ENCODE measurements around the gene IL1RAPL2.
"Not testable (repeated sequence)": the region's sequence is repeated elsewhere in the genome, so short reads cannot be mapped to it uniquely, and the experiment has no call there.

IL1RAPL2 gene

DNA sequence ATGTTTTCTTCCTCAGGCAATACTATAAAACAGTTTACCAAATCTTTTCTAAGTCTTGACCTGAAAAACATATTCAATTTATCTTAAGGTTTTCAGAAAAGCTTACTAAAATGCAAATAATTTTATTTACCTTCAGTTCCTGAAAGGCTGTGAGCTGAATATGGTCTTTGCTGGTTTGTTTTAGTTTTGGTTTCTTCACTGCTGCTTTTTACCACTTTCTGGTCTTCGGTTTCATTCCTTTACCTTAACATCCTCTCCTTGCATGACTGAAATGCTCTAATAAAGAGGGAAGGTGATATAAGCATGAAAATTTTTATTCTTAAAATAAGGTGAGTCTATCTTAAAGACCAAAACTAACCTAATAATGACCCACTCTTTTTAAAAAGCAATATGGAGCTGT lies 1159.2 kb downstream of the IL1RAPL2 start:
- no peak for DNase-seq

DNA sequence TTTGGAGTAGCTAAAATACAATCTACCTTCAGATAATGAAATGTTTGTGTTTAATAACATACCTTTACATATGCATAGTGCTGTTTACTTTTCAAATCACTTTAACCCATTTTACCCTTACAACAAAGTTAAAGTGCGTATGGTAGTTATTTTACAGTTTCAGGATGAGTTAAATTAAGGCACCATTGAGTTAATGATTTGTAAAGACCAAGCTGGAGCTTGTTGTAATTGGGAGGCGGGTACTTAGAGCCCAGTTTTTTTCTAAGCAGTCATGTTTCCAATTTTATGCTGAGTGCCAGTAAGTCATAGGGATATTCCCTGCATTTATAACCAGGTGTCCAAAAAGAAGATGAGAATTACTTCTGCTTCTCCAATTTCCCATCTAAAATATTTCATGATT lies 1172.2 kb downstream of the IL1RAPL2 start:
- DNase-seq: no peak

DNA sequence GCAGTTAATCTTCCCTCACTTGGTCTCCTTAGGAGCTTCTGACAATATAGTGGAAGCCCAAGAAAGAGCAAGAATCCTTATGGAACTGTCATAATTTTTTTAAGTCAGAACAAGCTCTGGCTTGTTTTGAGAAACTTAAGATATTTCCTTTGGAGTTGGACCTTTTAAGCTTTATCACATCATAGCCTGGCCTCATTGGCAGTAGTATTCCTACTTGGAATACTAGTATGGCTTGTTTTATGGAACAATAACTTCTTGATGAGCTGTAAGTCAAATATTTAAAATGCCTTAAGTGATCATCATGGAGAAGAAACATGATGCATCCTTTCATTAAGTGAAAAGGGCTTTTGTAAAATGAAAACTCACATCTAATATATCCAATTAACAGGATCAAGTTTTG lies 1178.3 kb downstream of the IL1RAPL2 start:
- no peak for DNase-seq

DNA sequence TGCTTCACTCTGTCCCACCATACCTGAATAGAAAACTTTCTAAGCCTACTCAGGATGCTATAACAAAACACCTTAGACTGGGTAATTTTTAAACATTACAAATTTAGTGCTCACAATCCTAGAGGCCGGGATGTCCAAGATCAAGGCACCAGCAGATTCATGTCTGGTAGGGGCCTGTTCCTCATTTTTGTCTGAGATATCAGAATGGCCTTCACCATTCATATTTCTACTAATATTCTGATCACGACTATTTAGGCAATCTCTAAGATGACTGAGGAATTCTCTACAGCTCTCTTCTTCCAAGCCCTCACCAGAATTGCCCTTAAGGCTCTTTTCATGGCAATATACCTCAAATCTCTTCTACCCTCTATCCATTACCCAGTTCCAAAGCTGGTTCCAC lies 1178.9 kb downstream of the IL1RAPL2 start:
- no peak for DNase-seq

DNA sequence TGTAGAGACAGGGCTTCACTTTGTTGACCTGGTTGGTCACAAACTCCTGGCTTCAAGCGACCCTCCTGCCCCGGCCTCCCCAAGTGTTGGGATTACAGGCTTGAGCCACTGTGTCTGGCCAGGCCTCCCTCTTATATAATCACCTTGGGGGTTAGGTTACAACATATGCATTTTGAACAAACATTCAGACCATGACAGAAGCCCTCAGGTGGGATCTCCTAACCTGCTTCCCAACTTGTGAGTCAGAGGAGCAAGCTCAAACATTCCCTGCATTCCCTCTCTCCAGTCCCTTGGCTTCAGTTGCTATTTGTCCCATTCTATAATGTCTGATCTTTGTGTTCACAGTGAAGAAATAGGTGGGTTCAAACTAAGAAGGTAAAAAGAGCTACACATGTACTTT lies 1179.9 kb downstream of the IL1RAPL2 start:
- no peak for DNase-seq

DNA sequence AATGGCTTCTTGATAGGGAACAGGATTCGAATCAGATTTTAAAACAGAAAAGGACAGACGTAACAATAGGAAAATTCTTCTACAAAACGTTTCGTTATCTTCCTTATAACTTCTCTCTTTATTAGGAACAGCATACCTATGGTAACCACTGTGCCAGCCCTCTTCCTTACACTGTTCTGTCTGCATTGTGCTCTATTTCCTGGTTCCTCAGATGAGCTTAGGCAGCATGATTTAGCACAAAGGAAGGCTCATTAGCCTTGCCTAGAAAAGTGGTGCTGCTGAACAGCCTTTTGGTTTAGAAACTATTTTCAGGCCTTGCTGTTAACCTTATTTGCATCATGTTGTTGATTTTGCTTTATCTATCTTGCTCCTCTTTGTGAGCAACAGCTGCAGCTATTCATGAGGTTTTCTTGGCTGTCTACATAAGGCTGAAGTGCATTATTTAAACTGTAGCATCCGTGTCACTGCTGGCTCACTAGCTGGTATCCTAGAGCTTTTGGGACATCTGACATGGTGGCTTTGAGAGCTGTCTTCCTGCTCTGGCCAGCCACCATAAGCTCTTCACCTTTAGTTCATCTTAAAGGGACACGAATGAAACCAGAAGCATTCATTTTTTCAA lies 1186.4 kb downstream of the IL1RAPL2 start:
- no peak for DNase-seq

DNA sequence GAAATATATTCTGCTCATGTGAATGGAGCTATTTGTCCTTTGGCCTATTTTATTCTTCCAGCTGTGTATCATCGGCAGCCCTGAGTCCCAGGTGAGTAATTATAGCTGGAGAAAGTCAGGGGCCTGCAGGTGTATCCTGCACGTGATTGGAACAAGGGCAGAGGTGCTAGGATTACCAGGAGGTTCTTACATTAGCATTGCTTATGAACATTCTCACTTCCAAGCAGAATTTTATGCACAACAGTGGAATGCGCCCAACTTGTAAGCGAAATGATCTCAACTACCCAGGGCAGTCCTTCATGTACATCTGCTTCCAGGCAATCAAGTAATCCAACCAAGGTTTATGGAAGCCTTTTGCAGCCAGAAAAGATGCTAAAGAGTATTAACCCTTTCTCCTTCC lies 1187.4 kb downstream of the IL1RAPL2 start:
- DNase-seq: no peak

DNA sequence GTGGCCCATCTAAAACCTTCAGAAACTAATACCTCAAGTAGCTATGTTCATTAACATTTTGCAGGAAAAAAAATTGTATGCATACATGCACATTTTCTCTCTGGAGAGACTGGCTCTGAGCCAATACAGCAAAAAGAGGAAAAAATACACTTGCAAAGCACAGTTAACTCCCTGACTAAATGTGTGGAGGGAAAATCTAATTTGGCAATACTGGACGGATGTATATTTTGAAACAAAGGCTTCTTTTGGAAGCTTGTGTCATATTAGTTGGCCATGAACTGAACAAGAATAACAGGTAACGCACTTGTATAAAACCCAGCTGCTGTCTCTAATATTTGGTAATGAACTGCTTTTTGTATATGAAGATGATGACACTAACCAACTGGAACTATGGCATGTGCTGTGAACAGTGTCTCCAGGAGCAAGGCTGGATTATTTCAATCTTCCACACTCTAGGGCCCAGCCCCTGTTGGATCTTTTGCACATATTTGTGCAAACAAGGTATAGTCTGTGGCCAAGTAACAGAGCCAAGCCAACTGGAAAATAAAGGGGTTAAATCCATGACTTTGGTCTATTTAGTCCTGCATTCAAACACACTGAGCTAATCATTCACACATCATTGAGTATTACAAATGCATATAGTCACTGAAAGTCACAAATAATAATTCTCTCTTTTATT lies 1188.4 kb downstream of the IL1RAPL2 start:
- DNase-seq: no peak

DNA sequence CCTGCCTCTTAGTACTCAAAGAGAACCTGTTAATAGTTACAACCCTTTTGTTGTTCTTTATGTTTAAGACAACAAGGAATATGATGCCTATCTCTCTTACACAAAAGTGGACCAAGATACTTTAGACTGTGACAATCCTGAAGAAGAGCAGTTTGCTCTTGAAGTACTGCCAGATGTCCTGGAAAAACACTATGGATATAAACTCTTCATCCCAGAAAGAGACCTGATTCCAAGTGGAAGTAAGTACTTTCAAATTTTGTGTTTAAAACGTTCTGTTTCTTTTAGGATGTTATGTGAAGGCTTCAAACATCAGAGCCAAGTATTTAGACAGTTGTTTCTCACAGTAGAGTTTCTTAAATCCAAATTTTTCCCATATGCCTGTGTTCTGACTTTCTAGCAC lies 1189.1 kb downstream of the IL1RAPL2 start:
- no peak for DNase-seq

DNA sequence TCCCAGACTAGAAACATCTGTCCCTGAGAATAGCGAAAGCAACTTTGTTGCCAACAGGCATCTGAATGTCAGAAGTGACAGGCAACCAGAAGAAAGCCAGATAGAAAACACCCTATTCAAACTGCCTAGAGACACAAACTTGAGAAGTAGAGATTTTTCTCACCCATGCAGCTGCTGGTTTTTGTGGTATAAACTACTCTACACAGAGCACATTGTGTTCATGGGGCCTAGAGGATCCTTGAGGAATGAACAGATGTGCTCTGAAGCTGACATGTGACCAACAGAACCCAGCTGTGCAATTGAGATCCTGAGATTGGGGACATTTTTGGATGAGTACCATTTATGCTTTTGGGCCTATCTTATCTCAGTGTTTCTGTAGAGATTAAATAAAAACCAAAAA lies 1192.8 kb downstream of the IL1RAPL2 start:
- DNase-seq: no peak

DNA sequence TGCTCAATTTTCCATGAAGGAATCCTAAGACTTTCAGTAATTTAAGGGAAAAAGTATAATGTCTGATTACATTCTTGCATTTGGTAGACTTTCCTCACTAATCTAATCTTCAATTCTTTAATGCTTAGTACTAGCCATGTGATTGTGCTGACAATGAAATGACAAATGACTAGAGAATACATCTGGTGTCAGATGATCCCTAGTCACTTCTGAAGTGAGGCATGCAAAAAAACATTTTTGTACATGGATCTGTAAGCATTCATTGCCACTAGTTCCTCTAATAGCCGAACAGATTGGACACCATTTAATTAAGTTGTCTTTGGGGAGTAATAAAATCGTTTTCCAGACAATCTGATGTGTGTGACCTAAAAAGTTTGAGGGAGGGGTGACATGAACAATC lies 1193.6 kb downstream of the IL1RAPL2 start:
- DNase-seq: no peak

DNA sequence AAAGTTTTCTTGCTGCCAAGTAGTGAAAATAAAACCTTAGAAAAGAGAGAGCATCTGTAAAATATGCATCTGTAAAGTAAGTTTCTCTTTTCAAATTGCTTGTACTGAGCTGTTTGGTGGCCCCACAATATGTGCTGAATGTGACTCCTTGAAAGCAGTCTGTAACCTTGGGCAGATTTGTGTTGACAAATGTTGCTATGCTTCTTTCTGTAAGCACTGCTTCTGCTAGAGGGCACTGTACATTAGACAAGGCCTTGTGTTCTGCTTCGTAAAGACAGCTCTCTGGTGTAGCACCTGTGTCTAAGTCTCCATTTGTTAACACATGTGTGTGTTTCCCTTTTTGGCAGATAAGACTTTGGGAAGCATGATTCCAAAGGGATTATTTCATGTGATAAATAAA lies 1199.7 kb downstream of the IL1RAPL2 start:
- no peak for DNase-seq

DNA sequence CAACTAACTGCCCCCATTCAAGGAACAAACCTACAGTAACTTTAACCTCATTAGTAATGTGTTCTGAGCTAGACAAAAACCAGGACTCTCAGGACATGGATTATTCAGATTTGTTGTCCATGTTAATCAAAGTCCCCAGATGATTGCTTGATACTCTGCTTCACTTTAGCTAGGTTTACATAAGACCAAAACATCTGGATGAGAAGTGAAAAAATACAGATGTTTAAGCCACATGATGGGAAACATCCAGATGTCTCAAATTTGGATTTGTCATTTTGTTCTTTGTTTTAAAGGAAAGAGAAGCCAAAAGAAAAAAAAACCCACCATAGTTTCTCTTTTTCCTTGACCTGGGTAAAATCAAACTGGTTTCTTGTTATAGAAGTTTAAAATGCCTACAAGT lies 1207.8 kb downstream of the IL1RAPL2 start:
- no peak for DNase-seq

DNA sequence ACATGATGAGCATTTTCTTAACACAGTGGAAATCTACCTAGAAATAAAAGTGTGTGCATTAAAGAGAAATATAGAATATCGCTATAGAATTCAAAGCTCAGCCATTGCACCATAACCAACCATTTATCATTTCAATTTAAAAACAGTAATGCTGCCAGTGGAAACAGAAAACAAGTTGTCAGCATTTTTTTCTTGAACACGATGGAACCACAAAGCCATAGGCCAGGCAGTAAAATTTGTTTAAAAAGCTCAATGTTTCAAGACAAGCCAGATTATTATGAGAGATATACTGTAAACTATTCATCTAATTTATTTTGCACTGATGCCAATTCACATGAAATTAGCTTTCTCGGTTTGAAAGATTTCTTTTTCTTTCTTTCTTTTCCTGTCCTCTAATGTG lies 1209.7 kb downstream of the IL1RAPL2 start:
- no peak for DNase-seq

DNA sequence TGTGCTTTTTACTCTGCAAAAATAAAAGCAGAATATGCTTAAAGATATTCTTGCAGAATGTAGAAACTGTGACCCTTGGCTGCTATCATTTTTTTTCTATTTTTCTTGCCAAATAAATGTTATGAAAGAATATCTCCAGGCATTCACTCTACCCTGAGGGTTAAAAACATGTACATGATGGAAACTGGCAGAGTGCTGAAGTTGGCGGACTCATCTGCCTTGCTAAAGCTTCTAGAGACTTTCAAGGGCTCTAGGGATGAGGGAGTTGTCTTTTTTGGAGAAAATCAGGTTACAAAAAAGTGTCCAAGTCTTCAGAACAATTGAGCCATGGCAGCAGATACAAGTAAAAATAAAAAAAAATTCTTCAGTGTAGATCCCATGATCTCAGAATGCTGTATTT lies 1215.8 kb downstream of the IL1RAPL2 start:
- no peak for DNase-seq

DNA sequence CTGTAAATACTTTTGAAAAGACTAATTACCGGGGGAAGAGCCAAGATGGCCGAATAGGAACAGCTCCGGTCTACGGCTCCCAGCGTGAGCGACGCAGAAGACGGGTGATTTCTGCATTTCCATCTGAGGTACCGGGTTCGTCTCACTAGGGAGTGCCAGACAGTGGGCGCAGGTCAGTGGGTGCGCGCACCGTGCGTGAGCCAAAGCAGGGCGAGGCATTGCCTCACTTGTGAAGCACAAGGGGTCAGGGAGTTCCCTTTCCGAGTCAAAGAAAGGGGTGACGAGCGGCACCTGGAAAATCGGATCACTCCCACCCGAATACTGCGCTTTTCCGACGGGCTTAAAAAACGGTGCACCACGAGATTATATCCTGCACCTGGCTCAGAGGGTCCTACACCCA lies 1230.9 kb downstream of the IL1RAPL2 start:
- DNase-seq: not testable (repeated sequence)

DNA sequence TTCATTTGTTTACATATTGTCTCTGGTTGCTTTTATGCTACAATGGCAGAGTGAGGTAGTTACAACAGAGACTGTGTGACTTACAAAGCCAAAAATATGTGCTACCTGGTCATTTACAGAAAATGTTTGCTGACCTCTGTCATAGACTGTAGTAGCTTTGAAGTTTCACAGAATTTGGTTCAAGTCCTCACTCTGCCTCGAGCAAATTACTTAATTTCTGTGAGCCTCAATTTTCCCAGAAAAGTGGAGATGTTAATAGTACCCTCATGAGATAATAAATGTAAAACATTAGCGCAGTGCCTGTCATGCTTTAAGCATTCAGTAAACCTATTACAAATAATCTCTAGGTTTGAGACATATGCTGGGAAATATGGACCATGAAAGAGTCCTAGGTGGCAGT lies 1237.9 kb downstream of the IL1RAPL2 start:
- no peak for DNase-seq

DNA sequence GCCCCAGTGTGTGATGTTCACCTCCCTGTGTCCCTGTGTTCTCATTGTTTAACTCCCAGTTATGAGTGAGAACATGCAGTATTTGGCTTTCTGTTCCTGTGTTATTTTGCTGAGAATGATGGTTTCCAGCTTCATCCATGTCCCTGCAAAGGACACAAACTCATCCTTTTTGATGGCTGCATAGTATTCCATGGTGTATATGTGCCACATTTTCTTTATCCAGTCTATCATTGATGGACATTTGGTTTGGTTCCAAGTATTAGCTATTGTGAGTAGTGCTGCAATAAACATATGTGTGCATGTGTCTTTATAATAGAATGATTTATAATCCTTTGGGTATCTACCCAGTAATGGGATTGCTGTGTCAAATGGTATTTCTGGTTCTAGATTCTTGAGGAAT lies 1239.7 kb downstream of the IL1RAPL2 start:
- not testable (repeated sequence) for DNase-seq

DNA sequence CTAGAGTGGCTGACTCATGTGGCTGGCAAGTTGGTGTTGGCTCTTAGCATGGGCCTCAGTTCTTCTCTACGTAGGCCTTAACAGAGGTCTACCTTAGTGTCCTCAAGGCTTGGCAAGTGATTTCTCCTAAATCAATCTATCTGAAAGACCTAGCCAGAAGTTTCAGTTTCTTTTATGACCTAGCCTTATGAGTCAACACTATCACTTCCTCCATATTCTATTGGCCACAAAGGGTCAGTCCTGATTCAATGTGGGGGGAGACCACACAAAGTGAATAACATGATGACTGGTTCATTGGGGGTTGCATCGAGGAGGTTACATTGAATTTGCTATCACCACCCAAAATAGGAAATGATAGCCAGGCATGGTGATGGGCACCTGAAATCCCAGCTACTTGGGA lies 1250.5 kb downstream of the IL1RAPL2 start:
- DNase-seq: no peak

All from stimulated activated CD4-positive, alpha-beta T cell treated with anti-CD3 and anti-CD28 coated beads, Interleukin-2, amount 100 ng/mL, for 24 hours (primary cell).